ENCODE results near the gene TMEM207. TPM values are rescaled to one million over a fixed set of nuclear protein-coding genes. Genes with fewer than 3 reads are reported as not detected.

TMEM207 gene
- total and polyA plus RNA-seq, 2 of the 4 experiments (the other 2 are of a cell fraction) = not detected

- peak; percentile 11; the same call in 1 of the 2 replicates for ATAC-seq (ENCODE audit: low read depth)
- H4K8ac ChIP-seq (ENCODE audit: low read depth in 2 of 2, low read length in 2 of 2) = no peak overlapping the region
- DNase-seq = no peak
- BruUV-seq (replicated peaks) = no TSS peak
- ChIA-PET CTCF (interaction anchor here (0.9 kb wide), 1 partner anchor 19 kb away, joined by 3 read pairs; no protein-coding TSS in a partner anchor), POLR2A (ENCODE audit: unreplicated experiment) (no interaction called here)
- no peaks in the 10 kb centered on the region for H3K9me1 ChIP-seq (ENCODE audit: insufficient read depth, low read length)
- no peak overlapping the region for H3K14ac ChIP-seq (replicated peaks; ENCODE audit: low read depth, low read length)
- no peak overlapping the region for H2BK15ac ChIP-seq (ENCODE audit: low read depth, low read length)
- H4K5ac ChIP-seq (ENCODE audit: low read depth, low read length) = no peak overlapping the region
- H3K4me1 ChIP-seq (ENCODE audit: control insufficient read depth, insufficient read depth, low read length) = no peaks in the 10 kb centered on the region
- H3K4me2 ChIP-seq (ENCODE audit: low read depth, low read length) = no peak overlapping the region; the same call in 1 of the 2 replicates
- no peak overlapping the region for H3K9ac ChIP-seq (ENCODE audit: low read depth, low read length)
- H3K56ac ChIP-seq (ENCODE audit: extremely low read depth, insufficient read depth, low read length) = no peak overlapping the region
- peaks cover 2% of the 10 kb centered on the region; the same call in 1 of the 2 replicates for H3K27me3 ChIP-seq (ENCODE audit: control insufficient read depth, insufficient read depth, low read length)
- no peaks in the 10 kb centered on the region for H3K79me1 ChIP-seq (ENCODE audit: low read depth in 1 of 2, low read length in 2 of 2)
- H4K91ac ChIP-seq (ENCODE audit: insufficient read depth, low read depth, low read length) = no peak overlapping the region
- H2BK20ac ChIP-seq (ENCODE audit: low read depth, low read length) = no peak overlapping the region
- H3K9me3 ChIP-seq (ENCODE audit: control insufficient read depth, insufficient read depth, low read length) = no peaks in the 10 kb centered on the region
- no peak overlapping the region for H3K4me3 ChIP-seq (ENCODE audit: insufficient read depth, low read depth, low read length)
- no peaks in the 10 kb centered on the region for H4K20me1 ChIP-seq (ENCODE audit: insufficient read depth, low read length)
- H2BK5ac ChIP-seq (ENCODE audit: low read depth, low read length, poor library complexity, severe bottlenecking) = no peak overlapping the region
- dilution Hi-C loops (cut with HindIII; ENCODE audit: low sequenced_read_pairs, unreplicated experiment) (no loop called here), intact Hi-C loops (cut with micrococcal nuclease) (no loop called here), in situ Hi-C loops (cut with MboI; ENCODE audit: low sequenced_read_pairs) (no loop called here)
- H3K4ac ChIP-seq (ENCODE audit: low read depth, low read length) = no peak overlapping the region
- H3K23ac ChIP-seq (ENCODE audit: low read depth, low read length) = no peak overlapping the region
- no peak overlapping the region for H2AFZ ChIP-seq (replicated peaks; ENCODE audit: low read length, poor library complexity)
- H3K18ac ChIP-seq (ENCODE audit: low read depth, low read length) = no peak overlapping the region
- no peak overlapping the region for H2AK5ac ChIP-seq (ENCODE audit: low read depth, low read length)
- no peak overlapping the region for H2AK9ac ChIP-seq (replicated peaks; ENCODE audit: low read depth, low read length, poor library complexity)
- H3K36me3 ChIP-seq (ENCODE audit: control insufficient read depth, insufficient read depth, low read length) = no peaks in the 10 kb centered on the region
- no peak overlapping the region for H3K27ac ChIP-seq (ENCODE audit: insufficient read depth, low read length)
- TF ChIP-seq MXI1 (IDR thresholded peaks at IDR 0.05; ENCODE audit: borderline replicate concordance, low read depth, low read length) (no peak), BHLHE40 (IDR thresholded peaks at IDR 0.05; ENCODE audit: low read depth, low read length) (no peak), FOS (IDR thresholded peaks at IDR 0.05; ENCODE audit: low read depth, low read length) (no peak), CEBPB (IDR thresholded peaks at IDR 0.05; ENCODE audit: low read depth, low read length) (no peak), RCOR1 (IDR thresholded peaks at IDR 0.05; ENCODE audit: insufficient replicate concordance, low read length) (no peak), POLR2A (IDR thresholded peaks at IDR 0.05; ENCODE audit: low read depth, low read length) (no peak), SMC3 (IDR thresholded peaks at IDR 0.05; ENCODE audit: low read depth, low read length) (no peak), NFE2L2 (IDR thresholded peaks at IDR 0.05; ENCODE audit: low read depth, low read length) (no peak), RFX5 (IDR thresholded peaks at IDR 0.05; ENCODE audit: low read depth, low read length) (no peak), MAZ (IDR thresholded peaks at IDR 0.05; ENCODE audit: borderline replicate concordance, low read depth, low read length) (no peak), CTCF (conservative IDR thresholded peaks at IDR 0.05; ENCODE audit: low read depth, low read length) (no peak), RAD21 (IDR thresholded peaks at IDR 0.05; ENCODE audit: low read length) (no peak), MAFK (IDR thresholded peaks at IDR 0.05; ENCODE audit: low read depth, low read length) (no peak), CHD1 (IDR thresholded peaks at IDR 0.05; ENCODE audit: low read depth, low read length) (no peak)
- TF ChIP-seq, protein P1, sequence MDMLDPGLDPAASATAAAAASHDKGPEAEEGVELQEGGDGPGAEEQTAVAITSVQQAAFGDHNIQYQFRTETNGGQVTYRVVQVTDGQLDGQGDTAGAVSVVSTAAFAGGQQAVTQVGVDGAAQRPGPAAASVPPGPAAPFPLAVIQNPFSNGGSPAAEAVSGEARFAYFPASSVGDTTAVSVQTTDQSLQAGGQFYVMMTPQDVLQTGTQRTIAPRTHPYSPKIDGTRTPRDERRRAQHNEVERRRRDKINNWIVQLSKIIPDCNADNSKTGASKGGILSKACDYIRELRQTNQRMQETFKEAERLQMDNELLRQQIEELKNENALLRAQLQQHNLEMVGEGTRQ (IDR thresholded peaks at IDR 0.05; ENCODE audit: low read depth, low read length) = no peak
- TF ChIP-seq, protein P2, sequence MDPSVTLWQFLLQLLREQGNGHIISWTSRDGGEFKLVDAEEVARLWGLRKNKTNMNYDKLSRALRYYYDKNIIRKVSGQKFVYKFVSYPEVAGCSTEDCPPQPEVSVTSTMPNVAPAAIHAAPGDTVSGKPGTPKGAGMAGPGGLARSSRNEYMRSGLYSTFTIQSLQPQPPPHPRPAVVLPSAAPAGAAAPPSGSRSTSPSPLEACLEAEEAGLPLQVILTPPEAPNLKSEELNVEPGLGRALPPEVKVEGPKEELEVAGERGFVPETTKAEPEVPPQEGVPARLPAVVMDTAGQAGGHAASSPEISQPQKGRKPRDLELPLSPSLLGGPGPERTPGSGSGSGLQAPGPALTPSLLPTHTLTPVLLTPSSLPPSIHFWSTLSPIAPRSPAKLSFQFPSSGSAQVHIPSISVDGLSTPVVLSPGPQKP (IDR thresholded peaks at IDR 0.05; ENCODE audit: borderline replicate concordance, low read depth, low read length) = no peak
- no CpG with 5 or more reads among the region's 6 CpGs for WGBS, 2 experiments (ENCODE audit: extremely low coverage in 2 of 2, insufficient read length in 1 of 2)
- no peak overlapping the region for H2BK120ac ChIP-seq (ENCODE audit: low read depth, low read length)
These were observed 36.3 kb upstream of the TMEM207 start for GRCh38 chr3:190485830-190486532.
